ENCODE results near the gene CACNA1B.

DNA sequence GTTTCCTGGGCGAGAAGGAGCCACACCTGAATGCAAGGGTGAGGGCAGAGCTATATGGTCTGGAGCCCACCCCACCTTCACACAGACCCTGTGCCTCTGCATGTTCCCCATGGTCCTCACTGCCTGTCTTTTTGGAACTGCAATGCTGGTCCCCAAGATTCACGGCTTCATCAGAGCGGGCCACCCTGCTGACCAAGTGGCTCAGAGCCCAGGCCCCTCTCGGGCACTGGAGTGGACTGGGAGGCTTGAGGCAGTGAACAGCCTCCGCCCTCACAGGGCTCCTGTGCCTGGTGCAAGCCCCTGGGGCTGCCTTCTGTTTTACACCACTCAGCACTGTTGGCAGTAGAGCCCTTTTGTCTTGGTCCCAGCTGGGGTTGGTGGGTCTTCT lies 143.2 kb downstream of the CACNA1B start:
- TF ChIP-seq CTCF (IDR thresholded peaks at IDR 0.05; ENCODE audit: low read length) (no peak), EZH2phosphoT487 (IDR thresholded peaks at IDR 0.05; ENCODE audit: low read length) (no peak)
